DND-41 (cell line): ENCODE results near the gene NPHP4.

Experiments
- ATAC-seq: fragments of 200-7000 bp; cut with Tn5 transposase; 3 replicates; pipeline ENCODE4 v1.9.1; 2021; ENCODE audit warnings: low read depth; ENCODE audit not compliant: insufficient read depth
- DNase-seq: peaks from one replicate; pipeline ENCODE4 v3.0.0-alpha.2; 2020
- H2AFZ ChIP-seq: 2 replicates; pipeline ENCODE4 v1.6.0; 2012; ENCODE audit warnings: low read depth, low read length
- H3K27ac ChIP-seq: 2 replicates; pipeline ENCODE4 v1.5.1; 2012; ENCODE audit warnings: low read length, inconsistent platforms
- H3K27me3 ChIP-seq: fragments of 200-600 bp; sonication (generic); 2 replicates; pipeline ENCODE4 v1.6.0; 2012; ENCODE audit warnings: low read length, mild to moderate bottlenecking, inconsistent platforms; ENCODE audit not compliant: insufficient read depth, poor library complexity
- H3K36me3 ChIP-seq: 2 replicates; pipeline ENCODE4 v1.5.1; 2012; ENCODE audit warnings: low read length, inconsistent platforms; ENCODE audit not compliant: insufficient read depth
- H3K4me1 ChIP-seq: 2 replicates; pipeline ENCODE4 v1.5.1; 2012; ENCODE audit warnings: mild to moderate bottlenecking, low read length; ENCODE audit not compliant: insufficient read depth
- H3K4me2 ChIP-seq: 2 replicates; pipeline ENCODE4 v1.6.0; 2012; ENCODE audit warnings: mild to moderate bottlenecking, moderate library complexity, low read length, inconsistent platforms; ENCODE audit not compliant: insufficient read depth
- H3K4me3 ChIP-seq, 2 experiments: fragments of 200-600 bp in 1 of 2; shearing (Covaris generic) in 1 of 2; 2 replicates each; pipeline ENCODE4 v1.5.1; 2012 to 2016; ENCODE audit warnings: inconsistent platforms in 2 of 2, low read length in 2 of 2, mild to moderate bottlenecking in 2 of 2, low read depth in 1 of 2, moderate library complexity in 1 of 2
- H3K79me2 ChIP-seq: 2 replicates; pipeline ENCODE4 v1.6.0; 2012; ENCODE audit warnings: low read length, inconsistent platforms; ENCODE audit not compliant: insufficient read depth
- H3K9ac ChIP-seq: 2 replicates; pipeline ENCODE4 v1.6.0; 2012; ENCODE audit warnings: low read depth, mild to moderate bottlenecking, inconsistent platforms, low read length, moderate library complexity
- H3K9me3 ChIP-seq: 2 replicates; pipeline ENCODE4 v1.5.1; 2012; ENCODE audit warnings: low read length, moderate library complexity, mild to moderate bottlenecking, inconsistent platforms; ENCODE audit not compliant: insufficient read depth, severe bottlenecking
- H4K20me1 ChIP-seq: 2 replicates; pipeline ENCODE4 v1.6.0; 2012; ENCODE audit warnings: low read length; ENCODE audit not compliant: insufficient read depth
- CTCF ChIP-seq: IDR thresholded peaks from 2 replicates; pipeline ENCODE4 v1.5.1; 2012; ENCODE audit warnings: borderline replicate concordance, low read length, moderate library complexity, mild to moderate bottlenecking; ENCODE audit not compliant: poor library complexity, severe bottlenecking; ENCODE audit errors: extremely low read depth
- EZH2 ChIP-seq: IDR thresholded peaks from 3 replicates; pipeline ENCODE4 v1.6.1; 2012; ENCODE audit warnings: borderline replicate concordance, low read depth, mild to moderate bottlenecking, moderate library complexity, low read length, inconsistent platforms; ENCODE audit not compliant: severe bottlenecking

The NPHP4 gene

GRCh38 chr1:5994713-5995621 is 2.7 kb upstream of the NPHP4 start:
- peak; percentile 47 for DNase-seq
- Histone ChIP-seq H3K27ac (no peak overlapping the region), H3K4me1 (peaks cover 37% of the 10 kb centered on the region), H3K4me2 (peak overlapping the region; percentile 71), H3K36me3 (peaks cover 1% of the 10 kb centered on the region; the same call in 1 of the 2 replicates), H3K4me3 (peak overlapping the region in 1 of 2 experiments; percentile 90; a peak in 1 of 4 replicates), H3K79me2 (peaks cover 26% of the 10 kb centered on the region), H3K27me3 (no peaks in the 10 kb centered on the region), H4K20me1 (peaks cover 69% of the 10 kb centered on the region), H3K9me3 (no peaks in the 10 kb centered on the region), H2AFZ (no peak overlapping the region), H3K9ac (peak overlapping the region; percentile 48; the same call in 1 of the 2 replicates)
- TF ChIP-seq EZH2, result no peak
- no peak for TF ChIP-seq CTCF
- ATAC-seq, result no peak

GRCh38 chr1:5993556-5994491 is 1.6 kb upstream of the NPHP4 start:
- Histone ChIP-seq H3K4me3 (peak overlapping the region; percentile 38 to 90; a peak in 3 of 4 replicates), H3K36me3 (peaks cover 10% of the 10 kb centered on the region), H3K9ac (peak overlapping the region; percentile 48), H3K27me3 (no peaks in the 10 kb centered on the region), H2AFZ (peak overlapping the region; percentile 79), H3K4me2 (peak overlapping the region; percentile 71), H3K9me3 (no peaks in the 10 kb centered on the region), H3K27ac (peak overlapping the region; percentile 6; the same call in 1 of the 2 replicates), H3K79me2 (peaks cover 38% of the 10 kb centered on the region), H4K20me1 (peaks cover 69% of the 10 kb centered on the region), H3K4me1 (peaks cover 42% of the 10 kb centered on the region)
- TF ChIP-seq EZH2, result no peak
- TF ChIP-seq CTCF, result no peak
- DNase-seq (no peak), ATAC-seq (no peak)

- Histone ChIP-seq H3K4me2 (peak overlapping the region; percentile 71), H3K27me3 (no peaks in the 10 kb centered on the region), H3K4me1 (peaks cover 42% of the 10 kb centered on the region), H3K9ac (peak overlapping the region; percentile 48), H3K79me2 (peaks cover 43% of the 10 kb centered on the region), H3K4me3 (peak overlapping the region; percentile 38 to 90; a peak in 3 of 4 replicates), H2AFZ (peak overlapping the region; percentile 79), H3K36me3 (peaks cover 10% of the 10 kb centered on the region), H4K20me1 (peaks cover 66% of the 10 kb centered on the region), H3K9me3 (no peaks in the 10 kb centered on the region), H3K27ac (peak overlapping the region; percentile 6; the same call in 1 of the 2 replicates)
- ATAC-seq (peak; percentile 1; the same call in 2 of the 3 replicates), DNase-seq (peak; percentile 35)
- no peak for TF ChIP-seq CTCF
- TF ChIP-seq EZH2, result no peak
Observed at GRCh38 chr1:5992814-5993555, 760 bp upstream of the NPHP4 start.
